GM12878 (cell line): ENCODE results near the gene LMAN2. TPM values are rescaled to one million over a fixed set of nuclear protein-coding genes. Genes with fewer than 3 reads are reported as not detected.

Experiments used
- ATAC-seq: fragments of 200-7000 bp; cut with Tn5 transposase; 3 replicates; pipeline ENCODE4 v1.9.1; 2020; ENCODE audit warnings: mild to moderate bottlenecking, moderate library complexity
- BruUV-seq: library from RNA; stranded (reverse); fragments of 400-500 nt; replicated peaks from 2 replicates; lab custom pipeline; 2021; lab: Mats Ljungman, UMichigan
- CTCF ChIA-PET: fragments of 300-600 bp; sonication (Branson Sonifier 250); formaldehyde crosslinking; extraction: SDS; loops from one replicate; lab custom pipeline; 2021; ENCODE audit warnings: inconsistent platforms; lab: Yijun Ruan, JAX
- POLR2A ChIA-PET: fragments of 350-600 bp; formaldehyde crosslinking; extraction: SDS; loops from one replicate; lab custom pipeline; 2021; ENCODE audit warnings: inconsistent platforms; lab: Charles Lee
- RAD21 ChIA-PET: fragments of 300-600 bp; sonication (Branson Sonifier 250); formaldehyde crosslinking; loops from one replicate; lab custom pipeline; 2023; ENCODE audit warnings: antibody characterized with exemption; ENCODE audit not compliant: unreplicated experiment; lab: Charles Lee
- SMC1A ChIA-PET: fragments of 300-600 bp; sonication (Branson Sonifier 250); formaldehyde crosslinking; loops from one replicate; lab custom pipeline; 2023; ENCODE audit not compliant: unreplicated experiment, uncharacterized antibody; lab: Charles Lee
- DNase-seq: peaks from one replicate; pipeline ENCODE4 v3.0.0-alpha.2; 2011; ENCODE audit warnings: low read depth, low spot score
- FAIRE-seq: peaks from 3 replicates; lab custom pipeline; 2011; peaks lifted over from hg19 to GRCh38; lab: Jason Lieb, UNC
- H2AFZ ChIP-seq: 2 replicates; pipeline ENCODE4 v1.6.0; 2011; ENCODE audit warnings: low read depth, low read length, control low read depth; ENCODE audit not compliant: control insufficient read depth
- H3K27ac ChIP-seq: 2 replicates; pipeline ENCODE4 v1.5.1; 2011; ENCODE audit warnings: control low read depth; ENCODE audit not compliant: control insufficient read depth, insufficient read depth
- H3K27me3 ChIP-seq, 2 experiments: replicated peaks in 1 of 2; 2 replicates each; pipeline versions ENCODE4 v1.6.0 to v1.6.1; 2011; ENCODE audit warnings: low read length in 1 of 2; ENCODE audit not compliant: control insufficient read depth in 2 of 2, insufficient read depth in 2 of 2
- H3K36me3 ChIP-seq, 2 experiments: 2 replicates each; pipeline ENCODE4 v1.5.1; 2011; ENCODE audit warnings: low read length in 1 of 2; ENCODE audit not compliant: control insufficient read depth in 2 of 2, insufficient read depth in 2 of 2
- H3K4me1 ChIP-seq: 2 replicates; pipeline ENCODE4 v1.6.1; 2011; ENCODE audit warnings: mild to moderate bottlenecking, low read length, moderate library complexity, mixed read lengths; ENCODE audit not compliant: control insufficient read depth, insufficient read depth
- H3K4me2 ChIP-seq: 2 replicates; pipeline ENCODE4 v1.6.0; 2011; ENCODE audit warnings: control low read depth; ENCODE audit not compliant: control insufficient read depth, insufficient read depth
- H3K4me3 ChIP-seq: fragments of 200-600 bp; sonication (generic); 2 replicates; pipeline ENCODE4 v1.5.1; 2016
- H3K79me2 ChIP-seq: 2 replicates; pipeline ENCODE4 v1.6.0; 2011; ENCODE audit warnings: low read length; ENCODE audit not compliant: control insufficient read depth, insufficient read depth
- H3K9ac ChIP-seq: 2 replicates; pipeline ENCODE4 v1.8.0; 2011; ENCODE audit warnings: low read length, control low read depth, mixed read lengths; ENCODE audit not compliant: control insufficient read depth, insufficient read depth
- H3K9me3 ChIP-seq: replicated peaks from 3 replicates; pipeline ENCODE4 v1.5.1; 2011; ENCODE audit warnings: mild to moderate bottlenecking, low read length; ENCODE audit not compliant: control insufficient read depth, insufficient read depth
- H4K20me1 ChIP-seq: 2 replicates; pipeline ENCODE4 v1.6.0; 2011; ENCODE audit not compliant: control insufficient read depth, insufficient read depth
- MTA3 ChIP-seq: IDR thresholded peaks from 2 replicates; pipeline ENCODE4 v1.6.1; 2012; ENCODE audit warnings: low read length, inconsistent platforms, borderline replicate concordance
- WGBS: methylation state at CpG from one replicate; pipeline ENCODE4 v1.1.6; 2016; ENCODE audit warnings: low lambda C conversion rate; ENCODE audit not compliant: insufficient replicate concordance, insufficient coverage; ENCODE audit errors: missing lambda C conversion rate; 5-methylcytosine and 5-hydroxymethylcytosine counted together
- in situ Hi-C: fragments of 300-500 bp; cut with MboI; formaldehyde crosslinking; loops from 9 replicates; pipeline ENCODE4 v1.14.3; 2018; ENCODE audit warnings: mixed read lengths
- intact Hi-C: fragments of 100-400 bp; cut with micrococcal nuclease; formaldehyde crosslinking; loops from one replicate; pipeline ENCODE4 v1.14.2; 2022; ENCODE audit not compliant: unreplicated experiment
- polyA plus RNA-seq, 11 experiments: library from polyadenylated mRNA; depleted of rRNA in 4 of 11; unstranded in 6 of 11; stranded (reverse) in 5 of 11; fragments of >200 nt; fragmentation: Nextera tagmentation in 4 of 11; fragmentation: Illumina TruSeq in 1 of 11; extraction: Ambion mirVana in 4 of 11; extraction: Trizol in 1 of 11; gene quantifications; 1 replicate in 1 of 11; 2 replicates in 10 of 11; pipeline versions ENCODE4 v1.2.1 to v1.2.3, GENCODE V29; 2011 to 2016; ENCODE audit warnings: inconsistent platforms in 2 of 11, missing spikeins in 2 of 11, low read depth in 1 of 11
- total RNA-seq, 4 experiments: library from RNA; depleted of rRNA in 3 of 4; stranded (reverse); fragments of >200 nt in 3 of 4; fragmentation: Illumina TruSeq in 1 of 4; extraction: Trizol in 1 of 4; gene quantifications; 2 replicates each; pipeline versions ENCODE4 v1.2.1 to v1.2.3, GENCODE V29; 2013 to 2021
- TF ChIP-seq, protein P1 (sequence below): fragments of 450-650 bp; IDR thresholded peaks from 2 replicates; pipeline ENCODE4 v1.6.1; 2018; ENCODE audit warnings: mild to moderate bottlenecking, low read depth, moderate library complexity; ENCODE audit not compliant: partially characterized antibody

LMAN2 gene
- total and polyA plus RNA-seq, 10 of the 15 experiments (the other 5 are each of a cell fraction or from before 2014, with no cell fraction given), result 2.4 to 264 (median 147) TPM

GRCh38 chr5:177350776-177351391 lies 584 bp downstream of the LMAN2 start:
- Histone ChIP-seq H3K4me1 (peaks cover 15% of the 10 kb centered on the region), H3K9me3 (peaks cover 3% of the 10 kb centered on the region; the same call in 1 of the 3 replicates), H3K9ac (peak overlapping the region; percentile 91), H3K4me3 (peak overlapping the region; percentile 98), H3K4me2 (peak overlapping the region; percentile 90), H3K36me3 (peaks cover 0 to 11% of the 10 kb centered on the region in 2 experiments; a peak in 1 of 4 replicates), H2AFZ (peak overlapping the region; percentile 86; the same call in 1 of the 2 replicates), H3K79me2 (peaks cover 47% of the 10 kb centered on the region), H3K27ac (peak overlapping the region; percentile 89), H3K27me3 (no peaks in the 10 kb centered on the region), H4K20me1 (0 out of 2 replicates have a peak, but pooled peaks cover 3% of the 10 kb centered on the region)
- ATAC-seq (no peak; the same call in 2 of the 3 replicates), FAIRE-seq (peak; percentile 7), DNase-seq (no peak)
- CTCF ChIA-PET, result interaction anchor here (0.7 to 7.2 kb wide), 14 partner anchors 11 to 150 kb away, joined by 3 to 46 read pairs (median 6); no protein-coding TSS in a partner anchor
- RAD21 ChIA-PET, result interaction anchor here (0.8 to 2.9 kb wide), 8 partner anchors 11 to 105 kb away, joined by 3 to 20 read pairs (median 5); no protein-coding TSS in a partner anchor
- TF ChIP-seq, protein P1, sequence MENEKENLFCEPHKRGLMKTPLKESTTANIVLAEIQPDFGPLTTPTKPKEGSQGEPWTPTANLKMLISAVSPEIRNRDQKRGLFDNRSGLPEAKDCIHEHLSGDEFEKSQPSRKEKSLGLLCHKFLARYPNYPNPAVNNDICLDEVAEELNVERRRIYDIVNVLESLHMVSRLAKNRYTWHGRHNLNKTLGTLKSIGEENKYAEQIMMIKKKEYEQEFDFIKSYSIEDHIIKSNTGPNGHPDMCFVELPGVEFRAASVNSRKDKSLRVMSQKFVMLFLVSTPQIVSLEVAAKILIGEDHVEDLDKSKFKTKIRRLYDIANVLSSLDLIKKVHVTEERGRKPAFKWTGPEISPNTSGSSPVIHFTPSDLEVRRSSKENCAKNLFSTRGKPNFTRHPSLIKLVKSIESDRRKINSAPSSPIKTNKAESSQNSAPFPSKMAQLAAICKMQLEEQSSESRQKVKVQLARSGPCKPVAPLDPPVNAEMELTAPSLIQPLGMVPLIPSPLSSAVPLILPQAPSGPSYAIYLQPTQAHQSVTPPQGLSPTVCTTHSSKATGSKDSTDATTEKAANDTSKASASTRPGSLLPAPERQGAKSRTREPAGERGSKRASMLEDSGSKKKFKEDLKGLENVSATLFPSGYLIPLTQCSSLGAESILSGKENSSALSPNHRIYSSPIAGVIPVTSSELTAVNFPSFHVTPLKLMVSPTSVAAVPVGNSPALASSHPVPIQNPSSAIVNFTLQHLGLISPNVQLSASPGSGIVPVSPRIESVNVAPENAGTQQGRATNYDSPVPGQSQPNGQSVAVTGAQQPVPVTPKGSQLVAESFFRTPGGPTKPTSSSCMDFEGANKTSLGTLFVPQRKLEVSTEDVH, result no peak
- TF ChIP-seq MTA3, result 0 out of 2 replicates have a peak, but pooled peaks have one; percentile 50
- 4% methylated on average over 19 of the region's 19 CpGs for WGBS
- in situ Hi-C loops (no loop called here), intact Hi-C loops (no loop called here)
- SMC1A ChIA-PET, result interaction anchor here (0.8 to 3.4 kb wide), 11 partner anchors 10 to 53 kb away, joined by 3 to 20 read pairs (median 4); no protein-coding TSS in a partner anchor
- BruUV-seq, result no TSS peak
- POLR2A ChIA-PET, result interaction anchor here (0.6 to 3.2 kb wide), 4 partner anchors 10 to 46 kb away, joined by 3 to 22 read pairs (median 10); no protein-coding TSS in a partner anchor
